Epithelial cell of esophagus (primary cell): Measurements from ENCODE around the gene CTDP1.

ENCODE experiments used
- DNase-seq: peaks from one replicate; pipeline ENCODE4 v3.0.0; 2010; ENCODE audit warnings: low read depth
- H3K4me3 ChIP-seq: 2 replicates; pipeline ENCODE4 v1.5.1; 2011; ENCODE audit warnings: mild to moderate bottlenecking, low read length, control low read depth
- CTCF ChIP-seq: IDR thresholded peaks from 2 replicates; pipeline ENCODE4 v1.5.1; 2011; ENCODE audit warnings: low read depth, mild to moderate bottlenecking, low read length, control low read depth, inconsistent platforms; ENCODE audit not compliant: insufficient read depth; ENCODE audit errors: missing control alignments

Gene CTDP1

GRCh38 chr18:79760881-79761280, 81.3 kb downstream of the CTDP1 start:
- TF ChIP-seq CTCF, result no peak
- no peak overlapping the region for H3K4me3 ChIP-seq
- DNase-seq, result no peak

GRCh38 chr18:79763407-79763806, 83.8 kb downstream of the CTDP1 start:
- no peak for DNase-seq
- no peak overlapping the region for H3K4me3 ChIP-seq
- no peak for TF ChIP-seq CTCF

- no peak for DNase-seq
- no peak for TF ChIP-seq CTCF
- H3K4me3 ChIP-seq, result no peak overlapping the region
These were observed 84.5 kb downstream of the CTDP1 start for GRCh38 chr18:79764131-79764530.

- no peak for DNase-seq
- H3K4me3 ChIP-seq, result no peak overlapping the region
- TF ChIP-seq CTCF, result no peak
These were observed 86.1 kb downstream of the CTDP1 start for GRCh38 chr18:79765491-79766245.

- TF ChIP-seq CTCF, result no peak
- no peak overlapping the region for H3K4me3 ChIP-seq
- DNase-seq, result no peak
These were observed 86.7 kb downstream of the CTDP1 start for GRCh38 chr18:79766308-79766707.

GRCh38 chr18:79768745-79769144, 89.1 kb downstream of the CTDP1 start:
- TF ChIP-seq CTCF, result no peak
- DNase-seq, result no peak

More at GRCh38 chr18:79768745-79769144, 89.1 kb downstream of the CTDP1 start:
- H3K4me3 ChIP-seq, result no peak overlapping the region
